SK-N-SH (cell line): ENCODE results near the gene BANF1. TPM values are rescaled to one million over a fixed set of nuclear protein-coding genes. Genes with fewer than 3 reads are reported as not detected.
A peak's percentile ranks its signal among the peaks of the same experiment; 100 is the strongest.

ENCODE experiments used
- CTCF ChIA-PET: fragments of 300-600, 350-600 bp; formaldehyde crosslinking; extraction: SDS; loops from one replicate; lab custom pipeline; 2021; lab: Yijun Ruan, JAX
- POLR2A ChIA-PET: fragments of 350-600 bp; sonication (Branson Sonifier 250); formaldehyde crosslinking; extraction: SDS; loops from one replicate; lab custom pipeline; 2020; ENCODE audit warnings: antibody characterized with exemption, inconsistent platforms; lab: Yijun Ruan, JAX
- DNase-seq: peaks from one replicate; pipeline ENCODE4 v3.0.0; 2012
- H2AFZ ChIP-seq: fragments of 200-600 bp; sonication (generic); 2 replicates; pipeline ENCODE4 v1.8.1; 2016; ENCODE audit warnings: antibody characterized with exemption, mild to moderate bottlenecking, low read depth
- H3F3A ChIP-seq: fragments of 200-600 bp; sonication (generic); replicated peaks from 2 replicates; pipeline ENCODE3; 2016; ENCODE audit warnings: antibody characterized with exemption, mild to moderate bottlenecking; ENCODE audit not compliant: insufficient read depth
- H3K27ac ChIP-seq, 2 experiments: fragments of 200-500 bp in 1 of 2; fragments of 200-600 bp in 1 of 2; sonication (Bioruptor generic) in 1 of 2; sonication (generic), shearing (Covaris generic) in 1 of 2; 2 replicates each; pipeline versions ENCODE4 v1.5.1 to v1.6.1; 2014 to 2016; ENCODE audit warnings: low read depth in 2 of 2, inconsistent platforms in 1 of 2, low read length in 1 of 2, mild to moderate bottlenecking in 1 of 2, mixed read lengths in 1 of 2
- H3K27me3 ChIP-seq: fragments of 200-600 bp; sonication (generic), shearing (Covaris generic); 2 replicates; pipeline ENCODE4 v1.6.1; 2016; ENCODE audit warnings: mixed run types; ENCODE audit not compliant: insufficient read depth
- H3K36me3 ChIP-seq, 2 experiments: fragments of 200-500 bp in 1 of 2; fragments of 200-600 bp in 1 of 2; sonication (Bioruptor generic) in 1 of 2; sonication (generic) in 1 of 2; replicated peaks in 1 of 2; 2 replicates each; pipeline versions ENCODE3 to v1.5.1; 2014 to 2016; ENCODE audit warnings: low read length in 1 of 2, mild to moderate bottlenecking in 1 of 2; ENCODE audit not compliant: insufficient read depth in 2 of 2, control insufficient read depth in 1 of 2
- H3K4me1 ChIP-seq, 2 experiments: fragments of 200-500 bp in 1 of 2; fragments of 200-600 bp in 1 of 2; sonication (Bioruptor generic) in 1 of 2; sonication (generic), shearing (Covaris generic) in 1 of 2; 2 replicates each; pipeline versions ENCODE4 v1.5.1 to v1.6.1; 2014 to 2016; ENCODE audit warnings: low read depth in 1 of 2, low read length in 1 of 2, mixed run types in 1 of 2; ENCODE audit not compliant: insufficient read depth in 2 of 2, control insufficient read depth in 1 of 2
- H3K4me2 ChIP-seq: fragments of 200-600 bp; sonication (generic), shearing (Covaris generic); 2 replicates; pipeline ENCODE4 v1.6.1; 2017; ENCODE audit warnings: mixed run types
- H3K4me3 ChIP-seq, 2 experiments: fragments of 200-500 bp in 1 of 2; fragments of 200-600 bp in 1 of 2; sonication (Bioruptor generic) in 1 of 2; sonication (generic), shearing (Covaris generic) in 1 of 2; 2 replicates each; pipeline versions ENCODE4 v1.5.1 to v1.8.1; 2014 to 2016; ENCODE audit warnings: low read depth in 2 of 2, inconsistent platforms in 1 of 2, low read length in 1 of 2, mild to moderate bottlenecking in 1 of 2, mixed read lengths in 1 of 2, moderate library complexity in 1 of 2
- H3K79me2 ChIP-seq: fragments of 200-600 bp; sonication (generic); 2 replicates; pipeline ENCODE4 v1.8.1; 2017; ENCODE audit warnings: mild to moderate bottlenecking; ENCODE audit not compliant: insufficient read depth
- H3K9ac ChIP-seq: fragments of 200-600 bp; sonication (generic); 2 replicates; pipeline ENCODE4 v1.6.1; 2017; ENCODE audit warnings: mixed run types
- H3K9me2 ChIP-seq: fragments of 200-600 bp; sonication (generic); 2 replicates; pipeline ENCODE4 v1.6.1; 2017; ENCODE audit warnings: mixed run types
- H3K9me3 ChIP-seq: fragments of 200-600 bp; sonication (generic); 2 replicates; pipeline ENCODE4 v1.6.1; 2017; ENCODE audit warnings: mixed run types, mild to moderate bottlenecking, moderate library complexity
- H4K20me1 ChIP-seq: fragments of 200-600 bp; sonication (generic); 2 replicates; pipeline ENCODE4 v1.6.1; 2017; ENCODE audit warnings: mild to moderate bottlenecking, mixed run types; ENCODE audit not compliant: insufficient read depth
- CHD2 ChIP-seq: fragments of 150-350 bp; IDR thresholded peaks from 2 replicates; pipeline ENCODE4 v1.6.1; 2018; ENCODE audit warnings: low read length; ENCODE audit not compliant: partially characterized antibody
- FOSL2 ChIP-seq: IDR thresholded peaks from 2 replicates; pipeline ENCODE4 v1.4.0; 2012; ENCODE audit warnings: low read depth, mild to moderate bottlenecking, moderate library complexity, borderline replicate concordance
- FOXM1 ChIP-seq: IDR thresholded peaks from 2 replicates; pipeline ENCODE4 v1.4.0; 2012; ENCODE audit warnings: low read depth, mild to moderate bottlenecking
- JUND ChIP-seq: IDR thresholded peaks from 2 replicates; pipeline ENCODE4 v1.4.0; 2012
- MEF2A ChIP-seq: IDR thresholded peaks from 2 replicates; pipeline ENCODE4 v1.4.0; 2012; ENCODE audit warnings: low read depth, borderline replicate concordance
- NFIC ChIP-seq: IDR thresholded peaks from 2 replicates; pipeline ENCODE4 v1.4.0; 2012; ENCODE audit warnings: borderline replicate concordance
- RAD21 ChIP-seq: IDR thresholded peaks from 2 replicates; pipeline ENCODE4 v1.6.1; 2012; ENCODE audit warnings: mild to moderate bottlenecking, low read length
- RFX5 ChIP-seq: IDR thresholded peaks from 2 replicates; pipeline ENCODE4 v1.6.1; 2012; ENCODE audit warnings: mild to moderate bottlenecking, improper control_type of control experiment, low read length
- SIN3A ChIP-seq: IDR thresholded peaks from 2 replicates; pipeline ENCODE4 v1.6.1; 2012; ENCODE audit warnings: low read depth, mild to moderate bottlenecking, low read length, moderate library complexity, borderline replicate concordance
- TAF1 ChIP-seq: IDR thresholded peaks from 2 replicates; pipeline ENCODE4 v1.6.1; 2012; ENCODE audit warnings: low read depth, mild to moderate bottlenecking, low read length, moderate library complexity, borderline replicate concordance
- TCF12 ChIP-seq: IDR thresholded peaks from 2 replicates; pipeline ENCODE4 v1.4.0; 2012
- WGBS: methylation state at CpG from one replicate; pipeline ENCODE4 v1.1.6; 2017; ENCODE audit warnings: low lambda C conversion rate; 5-methylcytosine and 5-hydroxymethylcytosine counted together
- polyA plus RNA-seq, 3 experiments: library from polyadenylated mRNA; depleted of rRNA; stranded (reverse); fragments of >200 nt; gene quantifications; 2 replicates each; pipeline ENCODE4 v1.2.3, GENCODE V29; 2012
- TF ChIP-seq, protein P1 (sequence below): fragments of 150-350 bp; IDR thresholded peaks from 2 replicates; pipeline ENCODE4 v1.6.1; 2017; ENCODE audit warnings: antibody characterized with exemption, low read length, low read depth, borderline replicate concordance
- TF ChIP-seq, protein P2 (sequence below): IDR thresholded peaks from 2 replicates; pipeline ENCODE4 v1.4.0; 2012; ENCODE audit warnings: low read depth, borderline replicate concordance
- TF ChIP-seq, protein P3 (sequence below): fragments of 200-600 bp; sonication (generic); IDR thresholded peaks from 2 replicates; pipeline ENCODE4 v1.6.1; 2017; ENCODE audit warnings: antibody characterized with exemption, mild to moderate bottlenecking, moderate library complexity
- TF ChIP-seq, protein P4 (sequence below): IDR thresholded peaks from 2 replicates; pipeline ENCODE4; 2012
- TF ChIP-seq, protein P5 (sequence below): IDR thresholded peaks from 2 replicates; pipeline ENCODE4 v1.6.1; 2012; ENCODE audit warnings: mild to moderate bottlenecking, low read depth, low read length, moderate library complexity

The BANF1 gene
- polyA plus RNA-seq, 1 of the 3 experiments (the other 2 are of a cell fraction) = 382 TPM

DNA sequence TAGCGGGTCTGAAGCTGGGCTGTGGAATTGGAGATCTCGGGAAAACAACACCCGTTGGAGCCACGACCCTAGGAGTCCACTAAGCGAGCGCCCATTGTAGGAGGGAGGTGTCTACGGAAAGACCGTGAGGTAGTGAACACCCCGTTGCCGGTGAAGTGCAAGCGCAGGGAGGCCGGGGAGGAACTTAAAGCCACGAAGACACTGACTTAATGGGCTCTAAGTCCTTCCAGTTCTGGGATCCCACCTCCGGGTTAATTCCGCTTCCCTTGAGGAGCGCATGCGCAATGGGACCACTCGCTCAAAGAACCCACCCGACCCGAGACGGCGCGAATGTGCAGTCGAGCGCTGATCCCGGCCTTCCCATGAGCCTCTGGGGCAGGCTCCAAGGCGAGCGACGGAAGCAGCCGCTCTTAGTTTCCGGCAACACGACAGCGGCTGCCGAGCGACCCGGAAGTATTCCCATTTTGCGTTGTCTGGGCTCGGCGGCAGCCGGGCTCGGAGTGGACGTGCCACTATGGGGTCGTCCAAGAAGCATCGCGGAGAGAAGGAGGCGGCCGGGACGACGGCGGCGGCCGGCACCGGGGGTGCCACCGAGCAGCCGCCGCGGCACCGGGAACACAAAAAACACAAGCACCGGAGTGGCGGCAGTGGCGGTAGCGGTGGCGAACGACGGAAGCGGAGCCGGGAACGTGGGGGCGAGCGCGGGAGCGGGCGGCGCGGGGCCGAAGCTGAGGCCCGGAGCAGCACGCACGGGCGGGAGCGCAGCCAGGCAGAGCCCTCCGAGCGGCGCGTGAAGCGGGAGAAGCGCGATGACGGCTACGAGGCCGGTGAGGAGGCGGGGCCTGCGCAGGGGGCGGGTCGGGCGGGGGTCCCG lies 40.8 kb upstream of the BANF1 start, which contains the start of gene SART1 (continued):
- peak; percentile 88; the same call in 1 of the 2 replicates for TF ChIP-seq SIN3A
- TF ChIP-seq TAF1 = peak; percentile 97
- TF ChIP-seq, protein P1, sequence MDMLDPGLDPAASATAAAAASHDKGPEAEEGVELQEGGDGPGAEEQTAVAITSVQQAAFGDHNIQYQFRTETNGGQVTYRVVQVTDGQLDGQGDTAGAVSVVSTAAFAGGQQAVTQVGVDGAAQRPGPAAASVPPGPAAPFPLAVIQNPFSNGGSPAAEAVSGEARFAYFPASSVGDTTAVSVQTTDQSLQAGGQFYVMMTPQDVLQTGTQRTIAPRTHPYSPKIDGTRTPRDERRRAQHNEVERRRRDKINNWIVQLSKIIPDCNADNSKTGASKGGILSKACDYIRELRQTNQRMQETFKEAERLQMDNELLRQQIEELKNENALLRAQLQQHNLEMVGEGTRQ = no peak
- no peak for TF ChIP-seq NFIC
- TF ChIP-seq MEF2A = no peak
- TF ChIP-seq FOSL2 = no peak
- TF ChIP-seq, protein P2, sequence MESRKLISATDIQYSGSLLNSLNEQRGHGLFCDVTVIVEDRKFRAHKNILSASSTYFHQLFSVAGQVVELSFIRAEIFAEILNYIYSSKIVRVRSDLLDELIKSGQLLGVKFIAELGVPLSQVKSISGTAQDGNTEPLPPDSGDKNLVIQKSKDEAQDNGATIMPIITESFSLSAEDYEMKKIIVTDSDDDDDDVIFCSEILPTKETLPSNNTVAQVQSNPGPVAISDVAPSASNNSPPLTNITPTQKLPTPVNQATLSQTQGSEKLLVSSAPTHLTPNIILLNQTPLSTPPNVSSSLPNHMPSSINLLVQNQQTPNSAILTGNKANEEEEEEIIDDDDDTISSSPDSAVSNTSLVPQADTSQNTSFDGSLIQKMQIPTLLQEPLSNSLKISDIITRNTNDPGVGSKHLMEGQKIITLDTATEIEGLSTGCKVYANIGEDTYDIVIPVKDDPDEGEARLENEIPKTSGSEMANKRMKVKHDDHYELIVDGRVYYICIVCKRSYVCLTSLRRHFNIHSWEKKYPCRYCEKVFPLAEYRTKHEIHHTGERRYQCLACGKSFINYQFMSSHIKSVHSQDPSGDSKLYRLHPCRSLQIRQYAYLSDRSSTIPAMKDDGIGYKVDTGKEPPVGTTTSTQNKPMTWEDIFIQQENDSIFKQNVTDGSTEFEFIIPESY = no peak
- TF ChIP-seq RFX5 = no peak
- peak; percentile 43; the same call in 1 of the 2 replicates for TF ChIP-seq TCF12
- peak; percentile 90 for TF ChIP-seq CHD2

DNA sequence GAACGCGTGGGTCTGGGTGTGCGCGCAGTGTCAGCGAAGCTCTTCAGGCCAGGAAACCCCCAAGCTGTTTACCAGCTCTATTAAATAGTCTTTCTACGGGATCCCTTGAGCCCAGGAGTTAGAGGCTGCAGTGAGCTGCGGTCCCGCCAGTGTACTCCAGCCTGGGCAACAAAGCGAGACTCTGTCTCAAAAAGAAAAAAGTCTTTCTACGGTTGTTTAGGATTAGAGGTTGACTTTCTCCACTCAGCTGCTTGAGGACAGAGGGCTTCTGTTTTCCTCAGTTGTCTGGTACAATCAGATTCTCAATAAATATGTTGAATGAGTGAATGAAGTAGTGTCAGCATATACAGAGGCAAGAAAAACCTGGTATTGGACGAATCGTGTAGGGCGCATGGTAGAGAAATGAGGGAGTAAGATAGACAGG lies 40.1 kb upstream of the BANF1 start:
- peaks cover 57% of the 10 kb centered on the region for H3K79me2 ChIP-seq
- H3K9me2 ChIP-seq = no peaks in the 10 kb centered on the region
- DNase-seq = no peak
- ChIA-PET CTCF (interaction anchor here (1.0 to 2.0 kb wide), 2 partner anchors 76 to 78 kb away, joined by 4 read pairs; no protein-coding TSS in a partner anchor), POLR2A (interaction anchor here (1.1 kb wide), 1 partner anchor 37 kb away, joined by 6 read pairs; no protein-coding TSS in a partner anchor)
- peak overlapping the region; percentile 97 to 98 for H3K4me3 ChIP-seq
- peak overlapping the region; percentile 86 for H3K4me2 ChIP-seq
- H3K27ac ChIP-seq = peak overlapping the region; percentile 7 to 12; a peak in 1 of 4 replicates
- H3F3A ChIP-seq = peaks cover 4% of the 10 kb centered on the region
- peaks cover 8 to 14% of the 10 kb centered on the region in 2 experiments; a peak in 3 of 4 replicates for H3K4me1 ChIP-seq
- no peak for TF ChIP-seq NFIC
- TF ChIP-seq FOSL2 = no peak
- TF ChIP-seq, protein P3, sequence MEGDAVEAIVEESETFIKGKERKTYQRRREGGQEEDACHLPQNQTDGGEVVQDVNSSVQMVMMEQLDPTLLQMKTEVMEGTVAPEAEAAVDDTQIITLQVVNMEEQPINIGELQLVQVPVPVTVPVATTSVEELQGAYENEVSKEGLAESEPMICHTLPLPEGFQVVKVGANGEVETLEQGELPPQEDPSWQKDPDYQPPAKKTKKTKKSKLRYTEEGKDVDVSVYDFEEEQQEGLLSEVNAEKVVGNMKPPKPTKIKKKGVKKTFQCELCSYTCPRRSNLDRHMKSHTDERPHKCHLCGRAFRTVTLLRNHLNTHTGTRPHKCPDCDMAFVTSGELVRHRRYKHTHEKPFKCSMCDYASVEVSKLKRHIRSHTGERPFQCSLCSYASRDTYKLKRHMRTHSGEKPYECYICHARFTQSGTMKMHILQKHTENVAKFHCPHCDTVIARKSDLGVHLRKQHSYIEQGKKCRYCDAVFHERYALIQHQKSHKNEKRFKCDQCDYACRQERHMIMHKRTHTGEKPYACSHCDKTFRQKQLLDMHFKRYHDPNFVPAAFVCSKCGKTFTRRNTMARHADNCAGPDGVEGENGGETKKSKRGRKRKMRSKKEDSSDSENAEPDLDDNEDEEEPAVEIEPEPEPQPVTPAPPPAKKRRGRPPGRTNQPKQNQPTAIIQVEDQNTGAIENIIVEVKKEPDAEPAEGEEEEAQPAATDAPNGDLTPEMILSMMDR = no peak
- TF ChIP-seq FOXM1 = no peak
- TF ChIP-seq TCF12 = no peak
- TF ChIP-seq, protein P4, sequence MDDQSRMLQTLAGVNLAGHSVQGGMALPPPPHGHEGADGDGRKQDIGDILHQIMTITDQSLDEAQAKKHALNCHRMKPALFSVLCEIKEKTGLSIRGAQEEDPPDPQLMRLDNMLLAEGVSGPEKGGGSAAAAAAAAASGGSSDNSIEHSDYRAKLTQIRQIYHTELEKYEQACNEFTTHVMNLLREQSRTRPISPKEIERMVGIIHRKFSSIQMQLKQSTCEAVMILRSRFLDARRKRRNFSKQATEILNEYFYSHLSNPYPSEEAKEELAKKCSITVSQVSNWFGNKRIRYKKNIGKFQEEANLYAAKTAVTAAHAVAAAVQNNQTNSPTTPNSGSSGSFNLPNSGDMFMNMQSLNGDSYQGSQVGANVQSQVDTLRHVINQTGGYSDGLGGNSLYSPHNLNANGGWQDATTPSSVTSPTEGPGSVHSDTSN = no peak
- TF ChIP-seq RAD21 = no peak
- no peak for TF ChIP-seq JUND
- TF ChIP-seq, protein P5, sequence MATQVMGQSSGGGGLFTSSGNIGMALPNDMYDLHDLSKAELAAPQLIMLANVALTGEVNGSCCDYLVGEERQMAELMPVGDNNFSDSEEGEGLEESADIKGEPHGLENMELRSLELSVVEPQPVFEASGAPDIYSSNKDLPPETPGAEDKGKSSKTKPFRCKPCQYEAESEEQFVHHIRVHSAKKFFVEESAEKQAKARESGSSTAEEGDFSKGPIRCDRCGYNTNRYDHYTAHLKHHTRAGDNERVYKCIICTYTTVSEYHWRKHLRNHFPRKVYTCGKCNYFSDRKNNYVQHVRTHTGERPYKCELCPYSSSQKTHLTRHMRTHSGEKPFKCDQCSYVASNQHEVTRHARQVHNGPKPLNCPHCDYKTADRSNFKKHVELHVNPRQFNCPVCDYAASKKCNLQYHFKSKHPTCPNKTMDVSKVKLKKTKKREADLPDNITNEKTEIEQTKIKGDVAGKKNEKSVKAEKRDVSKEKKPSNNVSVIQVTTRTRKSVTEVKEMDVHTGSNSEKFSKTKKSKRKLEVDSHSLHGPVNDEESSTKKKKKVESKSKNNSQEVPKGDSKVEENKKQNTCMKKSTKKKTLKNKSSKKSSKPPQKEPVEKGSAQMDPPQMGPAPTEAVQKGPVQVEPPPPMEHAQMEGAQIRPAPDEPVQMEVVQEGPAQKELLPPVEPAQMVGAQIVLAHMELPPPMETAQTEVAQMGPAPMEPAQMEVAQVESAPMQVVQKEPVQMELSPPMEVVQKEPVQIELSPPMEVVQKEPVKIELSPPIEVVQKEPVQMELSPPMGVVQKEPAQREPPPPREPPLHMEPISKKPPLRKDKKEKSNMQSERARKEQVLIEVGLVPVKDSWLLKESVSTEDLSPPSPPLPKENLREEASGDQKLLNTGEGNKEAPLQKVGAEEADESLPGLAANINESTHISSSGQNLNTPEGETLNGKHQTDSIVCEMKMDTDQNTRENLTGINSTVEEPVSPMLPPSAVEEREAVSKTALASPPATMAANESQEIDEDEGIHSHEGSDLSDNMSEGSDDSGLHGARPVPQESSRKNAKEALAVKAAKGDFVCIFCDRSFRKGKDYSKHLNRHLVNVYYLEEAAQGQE = no peak
- peak overlapping the region; percentile 100 for H3K9ac ChIP-seq
- H2AFZ ChIP-seq = no peak overlapping the region
- H3K27me3 ChIP-seq = no peaks in the 10 kb centered on the region
- WGBS = 5% methylated on average over 13 of the region's 13 CpGs
- no peaks in the 10 kb centered on the region for H3K9me3 ChIP-seq
- H3K36me3 ChIP-seq = peaks cover 20 to 32% of the 10 kb centered on the region in 2 experiments
- H4K20me1 ChIP-seq = peaks cover 9% of the 10 kb centered on the region; the same call in 1 of the 2 replicates
